Measurements from ENCODE around the gene UGGT1.
"Not testable (repeated sequence)": the region's sequence is repeated elsewhere in the genome, so short reads cannot be mapped to it uniquely, and the experiment has no call there.

Gene UGGT1

DNA sequence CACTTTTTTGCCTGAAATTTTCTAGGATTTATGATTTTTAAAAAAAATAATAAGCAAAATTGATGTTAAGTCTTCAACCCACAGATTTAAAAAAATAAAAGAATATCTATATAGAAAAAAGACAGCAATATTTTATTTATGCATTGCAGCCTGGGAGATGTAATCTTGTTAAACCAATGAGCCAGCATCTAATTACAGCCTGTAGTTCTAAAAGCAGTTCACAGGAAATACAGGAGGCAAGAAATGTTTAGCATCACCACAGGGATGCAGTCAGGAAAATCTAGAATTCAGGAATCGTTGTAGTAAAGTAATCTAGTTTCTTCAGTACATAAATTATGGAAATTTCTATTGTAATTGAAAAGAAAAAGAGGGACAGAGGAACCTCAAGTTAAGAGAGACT lies 17.2 kb downstream of the UGGT1 start:
- no peak for DNase-seq

DNA sequence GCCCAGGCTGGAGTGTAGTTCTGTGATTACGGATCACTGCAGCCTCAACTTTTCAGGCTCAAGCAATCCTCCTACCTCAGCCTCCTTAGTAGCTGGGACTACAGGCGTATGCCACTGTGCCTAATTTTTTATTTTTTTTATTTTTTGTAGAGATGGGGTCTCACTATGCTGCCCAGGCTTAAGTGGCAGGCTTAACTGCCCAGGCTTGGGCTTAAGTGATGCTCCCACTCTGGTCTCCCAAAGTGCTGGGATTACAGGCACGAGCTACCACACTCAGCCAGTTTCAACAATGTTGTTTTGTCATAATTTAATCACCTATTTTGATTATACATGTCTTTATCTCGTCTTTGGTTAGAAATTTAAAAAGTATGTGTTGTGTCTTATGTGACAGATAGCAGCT lies 18.2 kb downstream of the UGGT1 start:
- no peak for DNase-seq

DNA sequence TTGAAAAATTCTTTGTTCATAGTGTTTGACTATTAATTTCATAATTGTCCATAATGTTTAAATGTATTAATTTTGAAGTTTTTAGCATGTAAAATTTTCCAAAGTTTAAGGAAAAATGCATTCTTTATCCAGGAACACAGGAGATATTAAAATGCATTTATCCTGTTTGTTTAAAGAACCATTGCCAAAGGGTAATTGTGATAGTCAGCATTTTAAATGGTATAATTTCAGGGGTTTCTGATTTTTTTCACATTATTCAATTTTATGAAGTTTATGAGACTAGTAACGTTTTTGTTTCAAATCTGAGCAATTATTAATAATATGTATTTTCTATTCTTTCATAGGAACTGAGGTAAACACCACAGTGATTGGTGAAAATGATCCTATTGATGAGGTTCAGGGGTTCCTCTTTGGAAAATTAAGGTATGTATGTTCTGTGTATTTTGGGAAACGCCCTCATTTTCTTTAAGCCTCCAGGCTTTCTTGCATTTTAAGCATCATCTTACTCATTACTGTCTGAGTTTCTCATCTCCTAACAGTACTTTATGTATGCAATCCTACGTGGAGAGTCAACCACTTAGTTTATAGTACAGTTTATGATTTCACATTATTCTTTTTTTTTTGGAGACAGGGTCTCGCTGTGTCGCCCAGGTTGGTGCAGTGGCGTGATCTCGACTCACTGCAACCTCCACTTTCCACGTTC lies 25.1 kb downstream of the UGGT1 start:
- DNase-seq, result no peak

DNA sequence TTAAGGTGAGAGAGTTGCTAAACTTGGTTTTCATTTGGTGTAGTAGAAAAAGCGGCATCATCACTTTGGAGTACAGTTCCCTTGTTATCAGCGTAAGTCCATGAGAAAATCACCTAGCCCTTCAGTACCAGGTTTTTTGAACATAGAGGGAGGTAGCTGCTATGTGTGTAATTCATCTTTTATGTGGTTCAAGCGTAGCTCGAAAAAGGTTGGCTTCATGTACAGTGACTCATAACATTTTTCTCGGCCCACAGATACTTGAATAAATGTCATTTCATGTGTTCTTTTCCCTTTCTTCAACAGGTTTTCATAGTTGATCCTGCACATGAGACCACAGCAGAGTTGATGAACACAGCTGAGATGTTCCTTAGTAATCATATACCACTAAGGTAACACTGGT lies 43.6 kb downstream of the UGGT1 start:
- no peak for DNase-seq

DNA sequence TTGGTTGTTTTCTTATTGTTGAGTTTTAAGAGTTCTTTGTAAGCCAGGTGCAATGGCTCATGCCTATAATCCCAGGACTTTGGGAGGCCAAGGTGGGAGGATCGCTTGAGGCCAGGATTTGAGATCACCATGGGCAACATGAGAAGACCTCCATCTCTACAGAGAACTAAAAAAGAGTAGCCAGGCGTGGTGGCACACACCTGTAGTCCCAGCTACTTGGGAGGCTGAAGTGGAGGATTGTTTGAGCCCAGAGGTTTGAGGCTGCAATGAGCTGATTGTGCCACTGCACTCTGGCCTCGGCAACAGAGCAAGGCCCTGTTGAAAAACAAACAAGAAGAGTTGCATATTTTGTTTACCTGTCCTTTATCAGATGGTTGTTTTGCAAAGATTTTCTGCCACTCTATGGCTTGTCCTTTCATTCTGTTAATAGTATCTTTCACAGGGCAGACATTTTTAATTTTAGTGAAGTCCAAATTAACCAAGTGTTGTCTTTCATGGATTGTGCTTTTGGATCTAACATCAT lies 46.2 kb downstream of the UGGT1 start:
- no peak for DNase-seq

DNA sequence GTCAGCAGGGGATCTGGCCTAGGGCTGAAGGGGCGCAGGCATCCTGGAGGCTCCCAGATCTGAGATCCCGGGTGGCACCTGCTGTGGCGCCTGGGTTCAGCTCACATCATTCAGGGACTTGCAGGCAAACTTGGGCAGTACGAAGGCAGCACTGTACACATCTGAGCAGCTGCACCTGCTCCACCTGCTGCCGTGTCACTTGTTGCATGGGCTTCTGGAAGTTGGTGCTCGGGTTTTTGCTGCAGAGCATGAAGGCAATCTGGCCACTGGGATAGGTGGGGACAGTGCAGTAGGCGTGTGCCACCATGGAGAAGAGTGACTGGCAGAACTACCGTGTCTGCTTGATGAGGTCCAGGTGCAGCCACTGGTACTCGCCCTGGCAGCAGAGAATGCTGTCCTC lies 48.6 kb downstream of the UGGT1 start:
- no peak for DNase-seq

DNA sequence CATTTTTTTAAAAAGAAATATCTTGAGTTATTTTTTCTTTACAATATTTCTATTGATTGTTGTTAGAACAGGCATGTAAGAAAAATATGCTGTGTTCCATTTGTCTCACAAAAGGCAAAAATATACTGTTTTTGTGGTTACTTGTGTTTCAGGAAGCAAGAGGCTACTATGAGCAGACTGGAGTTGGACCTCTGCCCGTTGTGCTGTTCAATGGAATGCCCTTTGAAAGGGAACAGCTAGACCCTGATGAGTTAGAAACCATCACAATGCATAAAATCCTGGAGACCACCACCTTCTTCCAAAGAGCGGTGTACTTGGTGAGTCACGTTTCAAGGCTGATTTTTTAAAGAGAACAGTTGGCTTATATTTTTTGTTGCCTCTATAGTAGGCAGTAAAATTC lies 54.7 kb downstream of the UGGT1 start:
- no peak for DNase-seq

DNA sequence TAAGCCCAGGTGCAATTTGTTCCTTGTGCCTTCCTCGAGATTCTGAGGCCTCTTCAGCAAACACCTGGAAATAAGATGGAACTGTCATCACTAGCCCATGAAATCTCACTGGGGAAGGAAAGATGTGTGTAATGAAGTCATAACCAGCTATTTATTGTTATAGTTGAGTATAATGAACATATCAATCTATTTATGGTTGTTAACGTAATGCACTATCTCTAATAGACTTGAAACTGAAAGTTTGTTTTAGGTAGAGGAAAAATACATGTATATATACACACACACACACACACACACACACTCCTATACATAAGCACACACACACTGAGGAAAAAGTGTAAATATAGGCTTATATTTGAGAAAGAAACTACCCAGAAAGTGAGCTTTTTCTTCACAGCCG lies 62.8 kb downstream of the UGGT1 start:
- no peak for DNase-seq

DNA sequence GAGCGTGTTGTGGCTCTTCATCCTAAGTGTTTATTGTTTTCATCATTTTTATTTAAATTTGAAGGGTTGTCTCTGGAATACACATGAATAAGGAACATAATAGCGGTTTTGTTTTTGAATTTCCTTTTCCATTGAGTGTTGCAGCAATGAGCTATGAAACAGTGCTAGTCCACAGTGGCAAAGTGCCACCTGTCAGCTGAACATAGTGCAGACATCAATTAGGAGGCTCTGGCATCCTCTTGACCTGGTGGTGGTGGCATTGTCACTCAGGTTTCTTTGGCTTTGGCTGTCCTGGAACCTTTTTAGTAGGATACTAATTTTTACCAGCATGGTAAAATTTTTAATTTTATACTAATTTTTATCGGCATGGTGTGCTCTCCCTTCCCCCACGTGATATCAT lies 63.2 kb downstream of the UGGT1 start:
- no peak for DNase-seq

DNA sequence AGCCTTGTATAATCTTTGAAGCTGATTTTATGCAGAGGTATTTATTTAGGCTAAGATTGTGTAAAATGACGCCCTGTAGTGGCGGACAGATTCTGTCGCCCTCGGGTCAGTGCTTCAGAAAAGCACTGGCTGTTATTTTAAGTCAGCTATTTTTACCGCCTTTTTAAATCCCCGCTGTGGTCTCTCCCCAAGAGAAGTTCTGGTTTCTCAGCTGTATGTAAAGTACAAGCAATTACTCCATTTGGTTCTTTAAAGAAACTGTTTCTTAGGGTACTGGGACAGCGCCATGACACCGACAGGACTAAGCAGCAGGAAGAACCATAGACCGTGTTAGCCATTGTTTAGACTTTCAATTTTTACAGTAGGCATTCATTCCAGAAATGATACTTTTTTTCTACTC lies 65.0 kb downstream of the UGGT1 start:
- no peak for DNase-seq

DNA sequence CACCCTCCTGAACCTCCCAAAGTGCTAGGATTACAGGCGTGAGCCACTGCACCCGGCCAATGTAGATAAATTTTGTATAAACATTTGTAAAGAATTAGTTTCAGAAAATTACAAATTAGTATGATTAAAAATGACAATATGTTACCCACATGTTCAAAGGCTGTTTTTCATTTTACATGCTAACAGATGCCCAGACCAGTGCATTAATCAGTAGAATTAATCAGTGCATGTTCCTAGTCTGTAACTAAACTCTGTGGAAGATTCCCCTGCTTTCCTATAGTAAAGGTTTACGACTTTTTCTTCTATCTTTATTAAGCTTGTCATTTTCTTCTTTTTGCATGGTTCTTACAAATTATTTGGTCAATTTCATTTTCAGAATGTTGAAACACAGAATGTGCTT lies 65.8 kb downstream of the UGGT1 start:
- DNase-seq, result no peak

DNA sequence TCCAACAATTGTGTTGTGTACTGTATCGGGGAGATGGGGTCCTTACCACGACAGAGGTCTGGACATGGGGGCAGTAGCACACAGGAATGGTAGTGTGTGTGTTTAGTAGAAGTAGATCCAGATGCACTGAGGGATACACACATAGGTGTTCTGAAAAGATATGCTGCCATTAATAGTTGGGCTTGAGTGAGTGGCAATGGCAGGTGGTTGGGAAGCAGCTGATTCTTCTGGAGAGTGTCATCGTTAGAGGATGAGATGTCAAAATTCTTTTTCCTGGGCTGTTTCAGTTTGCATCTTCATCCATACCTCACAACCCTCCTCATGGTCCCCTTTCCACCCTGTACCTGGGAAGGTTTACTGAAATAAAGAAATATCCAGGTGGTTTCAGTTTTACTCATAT lies 66.6 kb downstream of the UGGT1 start:
- DNase-seq, result no peak

DNA sequence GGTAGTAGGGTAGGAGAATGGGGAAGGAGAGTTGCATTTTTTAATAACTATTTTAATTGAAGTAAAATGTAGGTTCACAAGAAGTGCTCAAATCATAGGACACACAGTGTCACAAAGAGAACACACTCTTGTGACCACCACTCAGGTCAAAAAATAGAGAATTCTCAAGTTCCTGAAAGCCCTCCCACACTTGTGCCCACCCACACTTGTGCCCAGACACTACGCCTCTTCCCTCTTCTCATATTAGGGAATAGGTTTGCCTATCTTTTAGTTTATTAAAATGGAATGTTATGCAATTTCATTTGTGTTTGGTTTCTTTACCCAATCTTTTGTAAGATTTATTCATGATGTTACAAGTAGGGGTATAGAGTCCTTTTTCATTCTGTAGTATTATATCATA lies 67.2 kb downstream of the UGGT1 start:
- no peak for DNase-seq

DNA sequence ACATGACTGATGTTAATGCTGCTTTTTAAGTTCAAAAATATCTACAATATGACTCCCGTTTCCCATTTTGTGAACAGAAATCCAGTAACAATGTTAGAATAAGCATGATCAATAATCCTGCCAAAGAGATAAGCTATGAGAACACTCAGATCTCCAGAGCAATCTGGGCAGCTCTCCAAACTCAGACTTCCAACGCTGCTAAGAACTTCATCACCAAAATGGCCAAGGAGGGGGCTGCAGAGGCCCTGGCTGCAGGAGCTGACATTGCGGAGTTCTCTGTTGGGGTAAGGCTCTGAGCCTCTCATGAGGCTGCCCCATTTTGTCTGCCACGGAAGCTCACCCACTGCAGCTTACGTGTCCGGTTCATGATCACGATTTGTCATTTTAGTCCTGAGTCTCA lies 68.4 kb downstream of the UGGT1 start:
- no peak for DNase-seq

DNA sequence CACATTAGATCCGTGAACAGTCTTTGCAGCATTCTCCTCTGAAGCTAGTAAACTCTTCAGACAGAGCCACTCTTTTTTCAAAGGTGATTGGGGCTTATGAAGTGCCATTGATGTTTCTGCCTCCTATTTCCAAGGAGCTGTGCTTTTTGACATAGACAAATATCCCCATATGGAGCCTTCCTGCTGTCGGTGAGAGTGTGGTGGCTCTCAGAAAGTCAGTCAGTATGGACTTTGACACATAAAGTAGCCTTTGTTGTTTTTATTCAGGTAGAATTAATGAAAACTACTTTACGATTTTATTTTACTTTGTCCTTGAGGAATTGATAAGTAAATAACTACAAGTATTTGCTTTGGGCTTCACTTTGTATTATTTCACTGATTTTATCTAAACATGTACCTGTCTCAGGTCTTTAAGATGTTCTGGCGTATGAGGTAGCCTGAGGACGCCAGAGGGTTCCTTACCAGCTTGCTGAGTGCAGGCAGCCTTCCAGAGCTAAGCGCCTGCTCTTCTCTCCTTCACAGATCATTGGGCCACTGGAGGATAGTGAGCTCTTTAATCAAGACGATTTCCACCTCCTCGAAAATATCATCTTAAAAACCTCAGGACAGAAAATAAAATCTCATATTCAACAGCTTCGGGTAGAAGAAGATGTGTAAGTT lies 69.7 kb downstream of the UGGT1 start:
- DNase-seq, result no peak

DNA sequence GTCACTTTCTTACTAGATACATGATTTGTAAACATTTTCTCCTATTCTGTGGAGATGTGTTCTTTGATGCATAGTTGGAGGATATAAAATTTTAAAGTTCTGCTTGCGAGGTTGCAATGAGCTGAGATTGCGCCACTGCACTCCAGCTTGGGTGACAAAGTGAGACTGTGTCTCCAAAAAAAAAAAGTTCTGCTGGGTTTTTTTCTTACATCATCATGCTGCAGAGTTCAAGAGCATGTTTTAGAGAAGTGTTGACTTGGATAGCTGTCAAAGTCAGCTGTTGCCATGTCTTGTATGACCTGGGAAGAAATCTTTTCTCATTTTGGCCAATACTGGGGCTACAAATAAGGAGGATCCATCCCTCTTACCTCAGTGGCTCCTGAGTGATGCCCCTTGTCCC lies 71.3 kb downstream of the UGGT1 start:
- no peak for DNase-seq

DNA sequence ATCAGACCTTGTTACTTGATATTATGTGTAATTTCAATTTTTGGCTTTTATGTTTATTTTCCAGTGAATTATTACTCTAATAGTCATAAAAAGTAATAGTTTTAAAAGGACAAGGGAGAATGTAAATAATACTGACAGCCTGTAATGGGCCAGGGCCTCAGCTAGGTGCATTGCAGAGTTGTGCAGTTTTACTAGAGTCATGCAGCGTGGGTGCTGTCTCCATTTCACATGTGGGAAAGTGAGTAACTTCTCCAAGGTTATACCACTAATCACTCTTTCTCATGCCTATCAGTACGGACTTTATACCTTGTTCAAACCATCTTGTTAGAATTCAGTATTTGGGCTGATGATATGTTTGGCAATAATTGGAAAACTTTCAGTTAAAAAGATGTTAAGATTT lies 73.3 kb downstream of the UGGT1 start:
- no peak for DNase-seq

DNA sequence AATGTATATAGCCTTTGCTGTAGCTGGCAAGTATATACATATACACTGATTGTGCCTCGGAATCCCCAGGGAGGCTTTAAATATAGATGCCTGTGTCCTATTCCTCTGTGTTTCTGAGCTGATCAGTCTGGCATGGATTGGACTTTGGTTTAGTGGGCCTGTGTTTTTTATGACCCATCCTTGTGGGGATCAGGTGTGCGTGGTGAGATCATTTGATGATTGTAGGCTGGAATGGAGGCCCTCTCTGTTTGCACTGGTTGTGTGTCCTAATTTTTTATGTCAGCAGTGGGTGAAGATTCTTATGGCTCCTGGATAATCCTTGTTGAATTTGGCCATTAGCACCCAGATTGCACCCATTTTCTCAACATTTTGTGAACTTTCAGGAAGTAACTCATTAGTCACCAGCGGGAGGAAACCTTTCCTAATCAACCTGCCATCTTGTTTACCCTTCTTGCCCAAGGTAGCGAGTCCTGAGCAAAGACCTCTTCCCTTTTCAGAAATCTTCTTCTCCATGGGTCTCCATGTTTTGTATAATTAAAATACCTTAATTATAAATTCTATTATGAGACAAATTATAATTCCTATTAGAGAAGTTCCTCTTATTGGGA lies 75.8 kb downstream of the UGGT1 start:
- no peak for DNase-seq

DNA sequence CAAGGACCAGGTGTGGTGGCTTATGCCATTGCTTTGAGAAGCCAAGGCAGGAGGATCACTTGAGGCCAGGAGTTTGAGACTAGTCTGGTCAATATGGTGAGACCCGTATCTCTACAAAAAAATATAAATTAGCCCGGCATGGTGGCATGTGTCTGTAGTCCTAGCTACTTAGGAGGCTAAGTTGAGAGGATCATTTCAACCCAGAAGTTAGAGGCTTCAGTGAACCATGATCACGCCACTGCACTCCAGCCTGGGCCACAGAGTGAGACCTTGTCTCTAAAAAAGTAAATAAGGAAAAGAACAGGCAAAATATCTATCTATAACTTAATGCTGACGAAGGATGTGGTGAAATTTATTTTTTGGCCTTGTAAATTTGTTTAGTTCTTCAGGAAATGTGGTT lies 78.1 kb downstream of the UGGT1 start:
- no peak for DNase-seq

DNA sequence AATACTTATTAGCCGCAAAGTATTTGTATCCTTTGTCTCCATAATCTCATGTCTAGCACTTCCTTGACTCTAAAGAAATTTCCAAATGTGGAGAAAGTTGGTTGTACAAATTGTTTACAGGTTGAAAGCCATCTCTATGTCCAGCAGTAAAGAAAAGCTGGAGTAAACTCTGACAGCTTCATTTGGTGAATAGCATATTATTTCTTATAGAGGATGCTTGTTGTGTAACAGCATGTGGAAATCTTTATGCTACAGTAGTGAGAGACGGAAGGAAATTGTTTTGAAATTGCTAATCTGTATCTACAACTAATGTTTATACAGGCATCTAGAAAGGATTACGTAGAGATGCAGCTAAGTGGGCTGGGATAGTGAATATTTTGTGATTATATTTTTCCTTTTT lies 78.5 kb downstream of the UGGT1 start:
- no peak for DNase-seq

DNA sequence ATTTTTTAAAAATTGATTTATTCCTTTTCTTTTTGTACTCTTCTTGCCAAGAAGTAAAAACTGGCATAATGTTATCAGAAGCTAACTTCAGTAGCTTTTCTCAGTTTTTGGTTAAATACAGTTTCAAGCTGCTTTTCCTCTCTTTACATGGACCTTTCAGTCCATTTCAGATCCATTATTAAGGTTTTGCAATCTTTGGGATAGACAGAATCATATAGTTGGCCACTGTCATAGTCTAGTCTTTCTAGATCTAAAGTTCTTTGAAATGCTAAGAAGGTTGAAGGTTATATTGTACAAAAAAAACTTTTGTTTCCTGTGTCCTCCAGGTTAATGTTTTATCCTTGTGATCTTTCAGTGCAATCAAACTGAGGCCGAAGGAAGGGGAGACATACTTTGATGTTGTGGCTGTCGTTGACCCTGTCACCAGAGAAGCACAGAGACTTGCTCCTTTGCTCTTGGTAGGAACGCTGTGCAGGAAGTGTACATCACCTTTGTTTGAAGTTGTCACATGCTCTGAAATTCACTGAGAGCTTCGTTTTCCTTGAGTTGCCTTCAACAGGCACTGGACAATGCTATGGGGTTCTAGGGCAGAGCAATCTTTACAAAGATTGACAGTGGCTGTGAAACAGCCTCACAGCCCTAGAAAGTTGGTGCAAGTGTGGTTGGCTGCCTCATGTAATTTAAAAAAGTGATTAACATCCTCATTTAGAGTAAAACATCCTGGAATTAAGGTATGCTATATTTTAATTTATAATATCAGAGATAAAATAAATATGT lies 79.1 kb downstream of the UGGT1 start:
- DNase-seq, result no peak

DNA sequence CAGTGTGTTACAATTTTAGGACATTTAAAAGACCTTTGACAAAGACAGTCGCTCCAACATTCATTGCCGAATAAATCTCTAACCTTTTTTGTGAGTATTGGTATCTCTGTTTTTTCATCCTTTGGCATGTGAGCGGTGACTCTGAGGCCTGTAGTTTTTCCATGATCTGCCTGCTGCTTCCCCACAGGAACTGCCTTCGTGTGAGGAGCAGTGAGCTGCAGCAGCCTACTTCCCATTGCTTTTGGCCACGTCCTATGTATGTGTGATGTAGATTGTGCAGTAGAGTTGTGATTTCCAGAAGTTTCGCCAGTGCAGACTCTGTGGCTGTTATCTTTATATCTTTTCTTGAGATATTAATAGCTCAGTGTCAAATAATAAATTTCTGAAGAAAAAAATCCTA lies 79.8 kb downstream of the UGGT1 start:
- no peak for DNase-seq

DNA sequence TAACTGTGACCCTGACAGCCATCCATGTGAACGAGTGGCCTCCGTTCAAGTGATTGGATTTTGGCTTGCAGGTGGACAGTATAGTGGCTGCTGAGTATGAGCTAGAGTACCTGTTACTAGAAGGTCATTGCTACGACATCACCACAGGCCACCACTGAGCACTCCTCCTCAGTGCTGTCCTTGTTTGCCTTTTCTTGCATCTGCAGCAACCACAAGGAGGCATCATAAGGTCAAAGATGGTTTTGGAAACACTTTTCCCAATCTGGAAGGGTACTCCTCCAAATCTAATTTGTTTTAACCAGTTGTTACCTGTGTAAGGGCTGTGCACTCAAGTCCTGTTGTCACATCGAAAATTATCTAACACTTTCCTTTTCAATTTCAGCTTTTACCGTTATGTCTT lies 81.2 kb downstream of the UGGT1 start:
- DNase-seq, result no peak

DNA sequence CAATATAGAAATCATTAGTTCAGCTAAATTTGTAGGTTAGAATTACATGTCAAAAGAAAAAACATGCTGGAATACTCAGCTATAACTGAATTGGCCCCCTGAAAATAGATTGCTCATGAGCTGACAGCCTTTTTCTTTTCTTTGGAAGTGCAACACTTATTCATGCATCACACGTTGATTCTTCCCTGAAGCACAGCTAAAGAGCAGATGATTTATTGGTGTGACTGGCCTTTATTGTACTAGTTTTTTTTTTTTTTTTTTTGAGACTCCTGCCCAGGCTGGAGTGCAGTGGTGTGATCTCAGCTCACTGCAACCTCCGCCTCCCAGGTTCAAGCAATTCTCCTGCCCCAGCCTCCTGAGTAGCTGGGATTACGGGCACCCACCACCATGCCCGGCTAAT lies 83.1 kb downstream of the UGGT1 start:
- not testable (repeated sequence) for DNase-seq

Data from T-helper 1 cell (primary cell).